Activated T-cell treated with anti-CD3 and anti-CD28 coated beads, Interleukin-2, amount 50 U/mL, for 48 hours (primary cell): ENCODE data around the gene CACNA1I.

Experiments used
- DNase-seq, 2 experiments: peaks; one replicate each; pipeline ENCODE4 v3.0.0-alpha.2; 2020

CACNA1I gene

GRCh38 chr22:39705386-39705785 is 134.8 kb downstream of the CACNA1I start:
- no peak for DNase-seq

- no peak for DNase-seq
These were observed 136.0 kb downstream of the CACNA1I start for GRCh38 chr22:39706376-39707140.

- DNase-seq = no peak
These were observed 136.8 kb downstream of the CACNA1I start for GRCh38 chr22:39707351-39707750.

GRCh38 chr22:39707816-39708215 is 137.3 kb downstream of the CACNA1I start:
- no peak for DNase-seq

GRCh38 chr22:39710380-39711150 is 140.0 kb downstream of the CACNA1I start:
- no peak for DNase-seq

- no peak for DNase-seq
These were observed 141.5 kb downstream of the CACNA1I start for GRCh38 chr22:39712081-39712480.

- no peak for DNase-seq
These were observed 142.4 kb downstream of the CACNA1I start for GRCh38 chr22:39712751-39713525.

- DNase-seq = no peak
These were observed 143.3 kb downstream of the CACNA1I start for GRCh38 chr22:39713799-39714290.

- DNase-seq = no peak
These were observed 143.8 kb downstream of the CACNA1I start for GRCh38 chr22:39714321-39714720.

- DNase-seq = no peak
These were observed 145.4 kb downstream of the CACNA1I start for GRCh38 chr22:39715778-39716495.

GRCh38 chr22:39716534-39716933 is 146.0 kb downstream of the CACNA1I start:
- no peak for DNase-seq

GRCh38 chr22:39717099-39717498 is 146.5 kb downstream of the CACNA1I start:
- no peak for DNase-seq

- no peak for DNase-seq
These were observed 147.7 kb downstream of the CACNA1I start for GRCh38 chr22:39718206-39718605.

GRCh38 chr22:39718921-39719475 is 148.4 kb downstream of the CACNA1I start:
- no peak for DNase-seq

- no peak for DNase-seq
These were observed 149.3 kb downstream of the CACNA1I start for GRCh38 chr22:39719559-39720450.

- no peak for DNase-seq
These were observed 150.9 kb downstream of the CACNA1I start for GRCh38 chr22:39721206-39722031.

- no peak for DNase-seq
These were observed 151.4 kb downstream of the CACNA1I start for GRCh38 chr22:39722032-39722325.

- no peak for DNase-seq
These were observed 151.9 kb downstream of the CACNA1I start for GRCh38 chr22:39722501-39722900.

- no peak for DNase-seq
These were observed 152.9 kb downstream of the CACNA1I start for GRCh38 chr22:39723463-39723862.

- DNase-seq = no peak
These were observed 153.4 kb downstream of the CACNA1I start for GRCh38 chr22:39723899-39724351.
